A549 (cell line): ENCODE results near the gene SLC6A19. TPM values are rescaled to one million over a fixed set of nuclear protein-coding genes. Genes with fewer than 3 reads are reported as not detected.

Source experiments
- ATAC-seq, 2 experiments: fragments of 200-7000 bp in 1 of 2; fragments of >200 bp in 1 of 2; cut with Nextera tagmentation in 1 of 2; cut with Tn5 transposase in 1 of 2; 3 replicates each; pipeline versions ENCODE4 v1.8.0 to v1.9.1; 2018 to 2020; ENCODE audit warnings: mild to moderate bottlenecking in 1 of 2, moderate library complexity in 1 of 2
- CTCF ChIA-PET: fragments of 300-600 bp; sonication (Branson Sonifier 250); formaldehyde crosslinking; extraction: SDS; loops from one replicate; lab custom pipeline; 2021; ENCODE audit warnings: antibody characterized with exemption, inconsistent platforms; lab: Yijun Ruan, JAX
- POLR2A ChIA-PET: fragments of 350-600 bp; formaldehyde crosslinking; extraction: SDS; loops from one replicate; lab custom pipeline; 2021; ENCODE audit warnings: antibody characterized with exemption, inconsistent platforms; lab: Yijun Ruan, JAX
- DNase-seq, 2 experiments: peaks; one replicate each; pipeline versions ENCODE4 v3.0.0 to v3.0.0-alpha.2; 2011 to 2016; ENCODE audit warnings: low read depth in 1 of 2, low spot score in 1 of 2
- FAIRE-seq: peaks from 2 replicates; lab custom pipeline; 2011; peaks lifted over from hg19 to GRCh38; lab: Jason Lieb, UNC
- H3K27ac ChIP-seq, 2 experiments: fragments of >200 bp; sonication (Bioruptor Twin); formaldehyde crosslinking; 3 replicates each; pipeline ENCODE4 v1.5.1; 2016 to 2017
- H3K4me1 ChIP-seq: fragments of >200 bp; sonication (Bioruptor Twin); formaldehyde crosslinking; 3 replicates; pipeline ENCODE4 v1.6.1; 2016
- H3K4me2 ChIP-seq: fragments of >200 bp; sonication (Bioruptor Twin); formaldehyde crosslinking; 3 replicates; pipeline ENCODE4 v1.6.1; 2016
- H3K4me3 ChIP-seq: fragments of >200 bp; sonication (Bioruptor Twin); formaldehyde crosslinking; 3 replicates; pipeline ENCODE4 v1.5.1; 2016
- H3K9me3 ChIP-seq: fragments of >200 bp; sonication (Bioruptor Twin); formaldehyde crosslinking; 3 replicates; pipeline ENCODE4 v1.6.1; 2016
- ATOH8 ChIP-seq: fragments of 250-450 bp; sonication (Bioruptor Pico); IDR thresholded peaks from 2 replicates; pipeline ENCODE4 v1.5.0; 2020; ENCODE audit warnings: low read depth, mild to moderate bottlenecking, moderate library complexity
- CBX2 ChIP-seq: fragments of 200-600 bp; sonication (generic); IDR thresholded peaks from 2 replicates; pipeline ENCODE4 v1.6.1; 2016; ENCODE audit warnings: low read depth, mild to moderate bottlenecking, borderline replicate concordance
- CBX8 ChIP-seq: fragments of 200-600 bp; sonication (generic); IDR thresholded peaks from 2 replicates; pipeline ENCODE4 v1.6.1; 2016
- CEBPB ChIP-seq, 2 experiments: fragments of >200 bp in 1 of 2; sonication (Bioruptor Twin) in 1 of 2; formaldehyde crosslinking in 1 of 2; IDR thresholded peaks; 2 replicates each; pipeline ENCODE4 v1.6.1; 2012 to 2016
- CHD2 ChIP-seq: fragments of 150-350 bp; IDR thresholded peaks from 2 replicates; pipeline ENCODE4 v1.6.1; 2014; ENCODE audit warnings: low read length; ENCODE audit not compliant: partially characterized antibody
- E2F6 ChIP-seq: IDR thresholded peaks from 2 replicates; pipeline ENCODE4 v1.6.1; 2012; ENCODE audit warnings: low read depth, borderline replicate concordance
- ELK1 ChIP-seq: fragments of 150-350 bp; IDR thresholded peaks from 2 replicates; pipeline ENCODE4 v1.6.1; 2014; ENCODE audit warnings: low read depth, mild to moderate bottlenecking, low read length
- EP300 ChIP-seq, 2 experiments: fragments of >200 bp; sonication (Bioruptor Twin); formaldehyde crosslinking; IDR thresholded peaks; 2 replicates in 1 of 2; 3 replicates in 1 of 2; pipeline ENCODE4 v1.6.1; 2016 to 2017
- ESRRA ChIP-seq: fragments of 150-350 bp; IDR thresholded peaks from 2 replicates; pipeline ENCODE4 v1.6.1; 2014; ENCODE audit warnings: mild to moderate bottlenecking, low read length, borderline replicate concordance
- FOSB ChIP-seq: fragments of 250-450 bp; sonication (Bioruptor Pico); IDR thresholded peaks from 2 replicates; pipeline ENCODE4 v1.5.0; 2020; ENCODE audit warnings: mild to moderate bottlenecking, moderate library complexity
- HDAC2 ChIP-seq: fragments of 200-600 bp; sonication (generic); IDR thresholded peaks from 2 replicates; pipeline ENCODE4 v1.6.1; 2016
- HEYL ChIP-seq: fragments of 250-450 bp; sonication (Bioruptor Pico); IDR thresholded peaks from 2 replicates; pipeline ENCODE4 v1.8.0; 2021; ENCODE audit warnings: mild to moderate bottlenecking, moderate library complexity
- JUNB ChIP-seq: fragments of >200 bp; sonication (Bioruptor Twin); formaldehyde crosslinking; IDR thresholded peaks from 2 replicates; pipeline ENCODE4 v1.6.1; 2016
- KDM1A ChIP-seq: fragments of 200-600 bp; sonication (generic); IDR thresholded peaks from 2 replicates; pipeline ENCODE4 v1.6.1; 2016; ENCODE audit warnings: low read depth, mild to moderate bottlenecking
- RARB ChIP-seq: fragments of 250-450 bp; sonication (Bioruptor Pico); IDR thresholded peaks from 2 replicates; pipeline ENCODE4 v1.8.0; 2021; ENCODE audit warnings: mild to moderate bottlenecking, moderate library complexity
- RNF2 ChIP-seq: fragments of 200-600 bp; sonication (generic); IDR thresholded peaks from 2 replicates; pipeline ENCODE4 v1.6.1; 2016; ENCODE audit warnings: low read depth, mild to moderate bottlenecking, antibody characterized with exemption, moderate library complexity, borderline replicate concordance
- SMC3 ChIP-seq: fragments of >200 bp; sonication (Bioruptor Twin); formaldehyde crosslinking; IDR thresholded peaks from 3 replicates; pipeline ENCODE4 v1.6.1; 2018; ENCODE audit warnings: inconsistent platforms
- TFCP2L1 ChIP-seq: fragments of 250-450 bp; sonication (Bioruptor Pico); IDR thresholded peaks from 2 replicates; pipeline ENCODE4 v1.5.0; 2021; ENCODE audit warnings: mild to moderate bottlenecking
- ZFP36 ChIP-seq: fragments of 450-650 bp; IDR thresholded peaks from 2 replicates; pipeline ENCODE4 v1.6.1; 2014; ENCODE audit warnings: borderline replicate concordance; ENCODE audit not compliant: partially characterized antibody
- ZSCAN20 ChIP-seq: fragments of 250-450 bp; sonication (Bioruptor Pico); IDR thresholded peaks from 2 replicates; pipeline ENCODE4 v1.8.0; 2022; ENCODE audit warnings: mild to moderate bottlenecking, moderate library complexity
- WGBS: methylation state at CpG from one replicate; pipeline ENCODE4 v1.1.6; 2017; ENCODE audit errors: missing lambda C conversion rate; 5-methylcytosine and 5-hydroxymethylcytosine counted together
- polyA plus RNA-seq, 4 experiments: library from polyadenylated mRNA; depleted of rRNA in 3 of 4; stranded (reverse); fragments of >200 nt; fragmentation: RNase III in 1 of 4; extraction: RNeasy Plus Mini Kit Qiagen cat#74134 plus additional on column Dnase treatment in 1 of 4; gene quantifications; 2 replicates in 3 of 4; 3 replicates in 1 of 4; pipeline ENCODE4 v1.2.3, GENCODE V29; 2011 to 2017
- TF ChIP-seq, protein P1 (sequence below): IDR thresholded peaks from 2 replicates; pipeline ENCODE4 v1.6.1; 2012
- TF ChIP-seq, protein P2 (sequence below): fragments of 200-600 bp; sonication (generic); IDR thresholded peaks from 2 replicates; pipeline ENCODE4 v1.6.1; 2016; ENCODE audit warnings: antibody characterized with exemption, mild to moderate bottlenecking, moderate library complexity

The SLC6A19 gene
- polyA plus RNA-seq, 2 of the 4 experiments (the other 2 are of a cell fraction): 0.01 TPM; not detected in 1

DNA sequence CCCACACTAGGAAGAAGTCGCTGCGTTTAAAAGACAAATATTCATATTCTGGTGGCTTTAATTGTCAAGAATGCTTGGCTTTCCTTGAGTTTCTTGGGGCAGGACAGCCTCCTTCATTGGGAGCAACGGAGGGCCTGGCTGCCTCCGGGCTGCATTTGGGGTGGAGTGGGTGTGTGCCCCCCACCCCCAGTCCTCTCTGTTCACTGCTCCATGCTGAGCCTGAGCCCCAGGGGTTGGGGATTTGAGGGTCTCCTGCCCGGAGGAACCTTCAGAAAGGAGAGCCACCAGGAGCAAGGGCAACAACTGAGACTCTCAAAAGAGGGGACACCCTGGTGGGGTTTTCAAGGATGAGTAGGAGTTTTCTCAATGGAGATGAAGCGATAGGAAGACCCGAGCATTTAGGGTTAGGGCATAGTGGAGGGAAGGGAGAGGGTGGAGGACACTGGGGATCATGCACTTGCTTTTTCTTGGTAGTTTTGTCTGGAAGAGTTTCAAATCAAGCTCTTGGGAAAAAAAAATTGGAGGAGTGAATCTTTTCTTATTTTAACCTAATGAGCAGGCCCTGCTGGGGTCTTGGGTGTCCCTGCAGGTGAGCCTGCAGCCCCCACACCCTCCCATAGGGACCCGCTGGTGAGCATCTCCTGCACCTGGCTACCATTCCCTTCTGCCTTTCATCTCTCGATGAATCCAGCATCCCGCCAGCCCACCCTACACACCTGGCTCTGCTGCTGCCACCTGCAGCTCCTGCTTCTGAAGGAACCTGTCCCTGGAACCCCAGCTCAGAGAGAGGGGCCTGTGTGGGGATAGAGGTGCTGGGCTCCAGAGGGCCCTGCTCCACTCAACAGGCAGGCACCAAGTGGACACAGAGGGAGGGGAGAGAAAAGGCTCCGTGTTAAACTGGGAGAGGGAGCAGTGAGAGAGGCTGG is 4.1 kb downstream of the SLC6A19 start:
- no peak for ATAC-seq
- CTCF ChIA-PET: interaction anchor here (0.6 to 5.6 kb wide), 7 partner anchors 25 to 439 kb away, joined by 3 to 63 read pairs (median 4); no protein-coding TSS in a partner anchor
- H3K27ac ChIP-seq: no peak overlapping the region
- DNase-seq: no peak
- POLR2A ChIA-PET: no interaction called here
- TF ChIP-seq ATOH8 (no peak), ELK1 (no peak), EP300 (IDR thresholded peaks at IDR 0.05) (no peak), CBX8 (no peak), HDAC2 (no peak), HEYL (CRISPR knock-in tag) (no peak), JUNB (no peak), FOSB (CRISPR knock-in tag) (no peak), ESRRA (no peak), RARB (no peak), TFCP2L1 (CRISPR knock-in tag) (no peak), RNF2 (no peak), KDM1A (no peak), ZSCAN20 (no peak)
- TF ChIP-seq, protein P1, sequence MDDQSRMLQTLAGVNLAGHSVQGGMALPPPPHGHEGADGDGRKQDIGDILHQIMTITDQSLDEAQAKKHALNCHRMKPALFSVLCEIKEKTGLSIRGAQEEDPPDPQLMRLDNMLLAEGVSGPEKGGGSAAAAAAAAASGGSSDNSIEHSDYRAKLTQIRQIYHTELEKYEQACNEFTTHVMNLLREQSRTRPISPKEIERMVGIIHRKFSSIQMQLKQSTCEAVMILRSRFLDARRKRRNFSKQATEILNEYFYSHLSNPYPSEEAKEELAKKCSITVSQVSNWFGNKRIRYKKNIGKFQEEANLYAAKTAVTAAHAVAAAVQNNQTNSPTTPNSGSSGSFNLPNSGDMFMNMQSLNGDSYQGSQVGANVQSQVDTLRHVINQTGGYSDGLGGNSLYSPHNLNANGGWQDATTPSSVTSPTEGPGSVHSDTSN: no peak
- TF ChIP-seq, protein P2, sequence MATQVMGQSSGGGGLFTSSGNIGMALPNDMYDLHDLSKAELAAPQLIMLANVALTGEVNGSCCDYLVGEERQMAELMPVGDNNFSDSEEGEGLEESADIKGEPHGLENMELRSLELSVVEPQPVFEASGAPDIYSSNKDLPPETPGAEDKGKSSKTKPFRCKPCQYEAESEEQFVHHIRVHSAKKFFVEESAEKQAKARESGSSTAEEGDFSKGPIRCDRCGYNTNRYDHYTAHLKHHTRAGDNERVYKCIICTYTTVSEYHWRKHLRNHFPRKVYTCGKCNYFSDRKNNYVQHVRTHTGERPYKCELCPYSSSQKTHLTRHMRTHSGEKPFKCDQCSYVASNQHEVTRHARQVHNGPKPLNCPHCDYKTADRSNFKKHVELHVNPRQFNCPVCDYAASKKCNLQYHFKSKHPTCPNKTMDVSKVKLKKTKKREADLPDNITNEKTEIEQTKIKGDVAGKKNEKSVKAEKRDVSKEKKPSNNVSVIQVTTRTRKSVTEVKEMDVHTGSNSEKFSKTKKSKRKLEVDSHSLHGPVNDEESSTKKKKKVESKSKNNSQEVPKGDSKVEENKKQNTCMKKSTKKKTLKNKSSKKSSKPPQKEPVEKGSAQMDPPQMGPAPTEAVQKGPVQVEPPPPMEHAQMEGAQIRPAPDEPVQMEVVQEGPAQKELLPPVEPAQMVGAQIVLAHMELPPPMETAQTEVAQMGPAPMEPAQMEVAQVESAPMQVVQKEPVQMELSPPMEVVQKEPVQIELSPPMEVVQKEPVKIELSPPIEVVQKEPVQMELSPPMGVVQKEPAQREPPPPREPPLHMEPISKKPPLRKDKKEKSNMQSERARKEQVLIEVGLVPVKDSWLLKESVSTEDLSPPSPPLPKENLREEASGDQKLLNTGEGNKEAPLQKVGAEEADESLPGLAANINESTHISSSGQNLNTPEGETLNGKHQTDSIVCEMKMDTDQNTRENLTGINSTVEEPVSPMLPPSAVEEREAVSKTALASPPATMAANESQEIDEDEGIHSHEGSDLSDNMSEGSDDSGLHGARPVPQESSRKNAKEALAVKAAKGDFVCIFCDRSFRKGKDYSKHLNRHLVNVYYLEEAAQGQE: no peak
- TF ChIP-seq, all 56 proteins: peak for 0
- Histone ChIP-seq H3K9me3 (no peaks in the 10 kb centered on the region), H3K4me1 (no peaks in the 10 kb centered on the region), H3K4me3 (no peak overlapping the region), H3K4me2 (no peak overlapping the region)
- WGBS: 38% methylated on average over 11 of the region's 11 CpGs
- no peak for FAIRE-seq

DNA sequence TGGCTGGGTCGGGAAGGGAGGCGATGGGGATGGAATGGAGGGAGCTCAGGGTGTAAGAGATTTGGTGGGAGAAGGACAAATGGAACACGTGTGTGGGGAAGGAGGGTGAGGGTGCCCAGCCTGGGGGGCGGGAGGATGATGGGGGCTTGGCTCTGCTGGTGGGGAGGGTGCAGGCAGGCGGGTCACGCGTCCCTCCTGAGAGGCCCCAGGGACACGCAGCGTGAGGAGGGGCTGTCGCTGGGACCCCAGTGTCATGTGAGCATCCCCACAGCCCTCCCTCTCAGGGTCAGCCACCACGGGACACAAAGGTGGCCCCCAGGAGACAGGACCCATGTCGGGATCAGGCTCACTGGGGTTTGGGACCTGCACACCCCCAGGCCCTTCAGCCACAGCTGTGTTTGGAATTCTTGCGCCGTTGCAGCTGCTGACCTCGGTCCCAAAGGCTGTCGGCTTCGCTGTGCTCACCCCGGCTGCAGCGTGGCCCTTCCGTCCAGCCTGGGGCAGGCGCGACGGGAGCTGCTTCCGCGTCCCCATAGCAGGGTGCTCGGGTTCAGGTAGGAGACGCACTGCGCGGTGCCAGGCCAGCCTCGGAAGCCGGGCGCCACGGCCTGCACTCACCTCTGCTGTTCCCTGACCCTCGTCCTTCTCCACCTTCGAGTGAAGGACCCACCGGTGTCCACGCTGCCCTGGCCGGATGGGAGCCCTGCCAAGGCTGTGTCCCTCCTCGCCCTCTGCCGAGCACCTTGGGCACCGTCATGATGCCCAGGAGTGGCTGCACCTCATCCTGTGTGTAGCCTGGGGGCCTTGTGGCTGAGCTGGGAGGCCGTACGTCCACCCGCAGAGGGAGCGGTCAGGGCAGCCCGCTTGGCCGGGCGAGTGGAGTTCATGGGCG is 5.4 kb downstream of the SLC6A19 start:
- 54% methylated on average over 27 of the region's 49 CpGs for WGBS
- POLR2A ChIA-PET: no interaction called here
- DNase-seq: no peak
- no peaks in the 10 kb centered on the region for H3K9me3 ChIP-seq
- no peaks in the 10 kb centered on the region for H3K4me1 ChIP-seq
- TF ChIP-seq TFCP2L1 (CRISPR knock-in tag) (no peak), E2F6 (no peak), CBX2 (no peak), RNF2 (no peak), FOSB (CRISPR knock-in tag) (no peak), SMC3 (no peak), ZFP36 (no peak), CHD2 (no peak), RARB (no peak), CEBPB (IDR thresholded peaks at IDR 0.05) (no peak), EP300 (IDR thresholded peaks at IDR 0.05) (no peak), ATOH8 (no peak), KDM1A (no peak), ELK1 (no peak), ESRRA (no peak)
- CTCF ChIA-PET: interaction anchor here (1.0 to 5.6 kb wide), 6 partner anchors 24 to 447 kb away, joined by 3 to 63 read pairs (median 4); no protein-coding TSS in a partner anchor
- ATAC-seq: no peak
- no peak overlapping the region for H3K4me3 ChIP-seq
- H3K27ac ChIP-seq: no peak overlapping the region
- no peak for FAIRE-seq
- H3K4me2 ChIP-seq: no peak overlapping the region
